Measurements from ENCODE around the gene PRSS27. TPM values are rescaled to one million over a fixed set of nuclear protein-coding genes. Genes with fewer than 3 reads are reported as not detected.

Gene PRSS27
- total and polyA plus RNA-seq, 2 of the 8 experiments (the other 6 are each of a cell fraction or from before 2014, with no cell fraction given): 1.3 to 7.5 TPM

DNA sequence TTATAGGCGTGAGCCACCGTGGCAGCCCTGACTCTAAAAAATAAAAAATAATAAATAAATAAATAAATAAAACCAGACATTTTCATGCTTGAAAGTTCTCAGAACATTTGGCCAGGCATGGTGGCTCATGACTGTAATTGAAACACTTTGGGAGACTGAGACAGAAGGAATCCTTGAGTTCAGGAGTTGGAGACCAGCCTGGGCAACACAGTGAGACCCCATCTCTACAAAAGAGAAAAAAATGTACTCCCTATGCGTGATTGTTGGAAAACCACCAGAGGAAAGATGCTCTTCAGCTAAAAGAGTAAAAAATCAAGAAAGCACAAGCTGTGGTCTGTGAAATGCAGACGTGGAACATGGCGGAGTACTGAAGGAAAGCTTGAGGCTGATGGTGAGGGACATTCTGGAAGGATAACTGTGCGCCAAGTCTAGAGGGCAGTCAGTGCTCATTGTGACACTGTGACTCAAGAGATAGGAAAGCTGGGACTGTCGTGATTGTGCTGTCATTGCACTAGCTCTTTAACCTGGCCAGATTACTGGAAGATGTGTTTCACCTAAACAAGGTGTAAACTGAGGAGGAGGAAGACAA, 4.2 kb upstream of the PRSS27 start:
- no peak for FAIRE-seq
- Histone ChIP-seq H3K9me3 (ENCODE audit: insufficient read depth in 2 of 2, low read depth in 1 of 2, low read length in 1 of 2) (no peaks in the 10 kb centered on the region), H2BK20ac (ENCODE audit: low read length) (no peak overlapping the region), H3K36me3 (ENCODE audit: control insufficient read depth in 2 of 4, insufficient read depth in 4 of 4, low read length in 3 of 4) (no peaks in the 10 kb centered on the region), H3K79me2 (ENCODE audit: control insufficient read depth in 1 of 2, insufficient read depth in 2 of 2, low read length in 2 of 2) (no peaks in the 10 kb centered on the region), H3K56ac (replicated peaks; ENCODE audit: insufficient read length, low read depth, low read length) (no peak overlapping the region), H3K4me1 (replicated peaks in 1 of 4; ENCODE audit: control insufficient read depth in 3 of 4, insufficient read depth in 4 of 4, low read length in 3 of 4) (peaks cover 0 to 6% (median 3%) of the 10 kb centered on the region in 4 experiments; a peak in 2 of 7 replicates), H2BK120ac (replicated peaks; ENCODE audit: low read depth, low read length) (no peak overlapping the region), H4K8ac (ENCODE audit: extremely low read depth, insufficient read depth, low read length) (no peak overlapping the region), H3K9ac (replicated peaks in 1 of 4; ENCODE audit: extremely low read depth in 1 of 4, low read depth in 3 of 4, low read length in 3 of 4) (no peak overlapping the region), H2BK12ac (ENCODE audit: low read depth, low read length) (no peak overlapping the region), H3K14ac (ENCODE audit: insufficient read length) (no peak overlapping the region), H3K4me2 (ENCODE audit: insufficient read depth in 1 of 2, low read depth in 2 of 2, low read length in 2 of 2) (no peak overlapping the region), H3K23me2 (ENCODE audit: low read depth, low read length) (no peaks in the 10 kb centered on the region; the same call in 1 of the 2 replicates), H2AFZ (ENCODE audit: low read length) (no peak overlapping the region), H4K91ac (replicated peaks; ENCODE audit: insufficient read length, low read length) (no peak overlapping the region), H3K27me3 (replicated peaks in 1 of 4; ENCODE audit: control insufficient read depth in 3 of 4, extremely low read depth in 1 of 4, insufficient read depth in 3 of 4, low read length in 3 of 4) (no peaks in the 10 kb centered on the region; a peak in 1 of 7 replicates), H4K5ac (ENCODE audit: insufficient read length, low read depth, low read length) (no peak overlapping the region), H4K20me1 (replicated peaks in 1 of 2; ENCODE audit: control insufficient read depth in 1 of 2, insufficient read depth in 2 of 2, low read length in 2 of 2) (peaks cover 0 to 1% of the 10 kb centered on the region in 2 experiments), H3K23ac (ENCODE audit: insufficient read length) (no peak overlapping the region), H2BK5ac (ENCODE audit: low read depth, low read length) (no peak overlapping the region), H3K4me3 (ENCODE audit: extremely low read depth in 1 of 4, insufficient read depth in 2 of 4, low read depth in 3 of 4, low read length in 4 of 4) (no peak overlapping the region), H2AK5ac (ENCODE audit: low read depth, low read length) (no peak overlapping the region), H3K27ac (ENCODE audit: low read depth, low read length) (no peak overlapping the region), H3K4ac (replicated peaks; ENCODE audit: insufficient read length, low read depth, low read length) (no peak overlapping the region), H2BK15ac (ENCODE audit: low read length) (no peak overlapping the region; the same call in 1 of the 2 replicates), H3K79me1 (ENCODE audit: low read depth, low read length) (no peaks in the 10 kb centered on the region), H3K18ac (ENCODE audit: extremely low read depth, low read length) (no peak overlapping the region)
- DNase-seq (ENCODE audit: low read depth in 1 of 2, low spot score in 2 of 2): no peak
- ChIA-PET CTCF (ENCODE audit: partially characterized antibody) (interaction anchor here (0.9 kb wide), 1 partner anchor 115 kb away, joined by 4 read pairs; no protein-coding TSS in a partner anchor), POLR2A (ENCODE audit: partially characterized antibody) (interaction anchor here (0.9 to 1.5 kb wide), 3 partner anchors 39 to 54 kb away, joined by 3 to 4 read pairs (median 3); partner anchors contain the start of gene KCTD5)
- 87% methylated on average over 7 of the region's 7 CpGs; no CpG with 5 or more reads in 1 of the 2 experiments for WGBS, 2 experiments (ENCODE audit: extremely low coverage in 1 of 2, insufficient coverage in 1 of 2, insufficient read length in 1 of 2, insufficient replicate concordance in 2 of 2, low coverage in 1 of 2, low lambda C conversion rate in 2 of 2, missing lambda C conversion rate in 1 of 2)
- TF ChIP-seq GABPA (IDR thresholded peaks at IDR 0.05; ENCODE audit: borderline replicate concordance, insufficient read depth, low read length): no peak
- no peak for TF ChIP-seq CREB1 (IDR thresholded peaks at IDR 0.05)
- TF ChIP-seq GTF2F1 (IDR thresholded peaks at IDR 0.05; ENCODE audit: borderline replicate concordance, low read depth, low read length): no peak
- TF ChIP-seq USF2 (IDR thresholded peaks at IDR 0.05; ENCODE audit: low read length): no peak
- TF ChIP-seq MAFK (IDR thresholded peaks at IDR 0.05; ENCODE audit: low read depth, low read length): no peak
- no peak for TF ChIP-seq JUND (IDR thresholded peaks at IDR 0.05; ENCODE audit: low read length)
- no peak for TF ChIP-seq NRF1 (IDR thresholded peaks at IDR 0.05; ENCODE audit: low read depth, low read length)
- no peak for TF ChIP-seq NANOG (IDR thresholded peaks at IDR 0.05; ENCODE audit: insufficient read depth, low read depth, low read length, poor library complexity, severe bottlenecking)
- no peak for TF ChIP-seq TAF7 (optimal IDR thresholded peaks at IDR 0.05; ENCODE audit: borderline replicate concordance, low read depth, low read length)
- TF ChIP-seq, protein P1, sequence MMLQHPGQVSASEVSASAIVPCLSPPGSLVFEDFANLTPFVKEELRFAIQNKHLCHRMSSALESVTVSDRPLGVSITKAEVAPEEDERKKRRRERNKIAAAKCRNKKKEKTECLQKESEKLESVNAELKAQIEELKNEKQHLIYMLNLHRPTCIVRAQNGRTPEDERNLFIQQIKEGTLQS (IDR thresholded peaks at IDR 0.05; ENCODE audit: insufficient read depth, low read depth, low read length): no peak
- no peak for TF ChIP-seq SP2 (IDR thresholded peaks at IDR 0.05; ENCODE audit: low read length)
